HepG2 (cell line): ENCODE measurements around the gene CA10. TPM values are rescaled to one million over a fixed set of nuclear protein-coding genes. Genes with fewer than 3 reads are reported as not detected.

Experiments used
- ATAC-seq: fragments of 200-7000 bp; cut with Tn5 transposase; 3 replicates; pipeline ENCODE4 v1.9.1; 2020; ENCODE audit warnings: mild to moderate bottlenecking, moderate library complexity
- BruUV-seq: library from RNA; stranded (reverse); fragments of 400-500 nt; replicated peaks from 2 replicates; lab custom pipeline; 2021; lab: Mats Ljungman, UMichigan
- CTCF ChIA-PET: fragments of 300-600 bp; formaldehyde crosslinking; extraction: SDS; loops from one replicate; lab custom pipeline; 2021; ENCODE audit warnings: low total read pairs, inconsistent platforms, low intra/inter-chr PET ratio; lab: Yijun Ruan, JAX
- POLR2A ChIA-PET: fragments of 350-600 bp; sonication (Branson Sonifier 250); formaldehyde crosslinking; loops from one replicate; lab custom pipeline; 2020; ENCODE audit warnings: antibody characterized with exemption, inconsistent platforms; lab: Yijun Ruan, JAX
- DNase-seq: peaks from one replicate; pipeline ENCODE4 v3.0.0-alpha.2; 2015; ENCODE audit warnings: low spot score
- FAIRE-seq: peaks from 3 replicates; lab custom pipeline; 2011; peaks lifted over from hg19 to GRCh38; lab: Jason Lieb, UNC
- H2AFZ ChIP-seq: one replicate; pipeline ENCODE4 v1.6.1; 2011; ENCODE audit warnings: low read length, inconsistent platforms
- H3K27ac ChIP-seq: fragments of 300-600 bp; 3 replicates; pipeline ENCODE4 v1.8.0; 2011; ENCODE audit warnings: mixed run types, mild to moderate bottlenecking, mixed read lengths, low read length, inconsistent platforms; ENCODE audit not compliant: insufficient read depth; ENCODE audit errors: extremely low read length
- H3K27me3 ChIP-seq, 2 experiments: fragments of 200-600 bp in 1 of 2; 2 replicates in 1 of 2; 3 replicates in 1 of 2; pipeline versions ENCODE4 v1.6.0 to v1.8.0; 2011; ENCODE audit warnings: low read length in 2 of 2, mild to moderate bottlenecking in 2 of 2, moderate library complexity in 2 of 2, inconsistent platforms in 1 of 2; ENCODE audit not compliant: insufficient read depth in 2 of 2, control insufficient read depth in 1 of 2
- H3K36me3 ChIP-seq, 2 experiments: fragments of 200-600 bp in 1 of 2; replicated peaks in 1 of 2; 2 replicates in 1 of 2; 3 replicates in 1 of 2; pipeline versions ENCODE4 v1.5.1 to v1.8.0; 2011; ENCODE audit warnings: low read length in 2 of 2, inconsistent platforms in 1 of 2; ENCODE audit not compliant: insufficient read depth in 2 of 2, control insufficient read depth in 1 of 2
- H3K4me1 ChIP-seq: 2 replicates; pipeline ENCODE4 v1.5.1; 2012; ENCODE audit warnings: low read length, inconsistent platforms; ENCODE audit not compliant: insufficient read depth
- H3K4me2 ChIP-seq: 2 replicates; pipeline ENCODE4 v1.6.0; 2011; ENCODE audit warnings: low read depth, low read length, inconsistent platforms
- H3K4me3 ChIP-seq, 3 experiments: fragments of 200-600 bp in 1 of 3; sonication (generic), shearing (Covaris generic) in 1 of 3; replicated peaks in 1 of 3; 2 replicates each; pipeline ENCODE4 v1.5.1; 2011 to 2016; ENCODE audit warnings: low read length in 3 of 3, inconsistent platforms in 2 of 3, low read depth in 2 of 3, mild to moderate bottlenecking in 2 of 3, control low read depth in 1 of 3, mixed read lengths in 1 of 3; ENCODE audit not compliant: insufficient read depth in 1 of 3
- H3K79me2 ChIP-seq: one replicate; pipeline ENCODE4 v1.6.1; 2011; ENCODE audit warnings: low read length, inconsistent platforms; ENCODE audit not compliant: insufficient read depth
- H3K9ac ChIP-seq: 2 replicates; pipeline ENCODE4 v1.6.0; 2011; ENCODE audit warnings: mild to moderate bottlenecking, low read depth, low read length, inconsistent platforms; ENCODE audit not compliant: insufficient read depth
- H3K9me3 ChIP-seq: 2 replicates; pipeline ENCODE4 v1.5.1; 2012; ENCODE audit warnings: mild to moderate bottlenecking, low read length
- H4K20me1 ChIP-seq: 2 replicates; pipeline ENCODE4 v1.6.0; 2011; ENCODE audit warnings: inconsistent platforms, mild to moderate bottlenecking, low read length, moderate library complexity; ENCODE audit not compliant: insufficient read depth
- AKNA ChIP-seq: sonication (generic); formaldehyde crosslinking; IDR thresholded peaks from 2 replicates; pipeline ENCODE4 v1.4.0; 2020; ENCODE audit warnings: missing genetic modification reagents, borderline replicate concordance
- CBX5 ChIP-seq: sonication (generic); formaldehyde crosslinking; IDR thresholded peaks from 2 replicates; pipeline ENCODE4 v1.4.0; 2020; ENCODE audit warnings: missing genetic modification reagents, borderline replicate concordance
- EHMT2 ChIP-seq: fragments of 200-600 bp; sonication (generic); IDR thresholded peaks from 2 replicates; pipeline ENCODE4 v1.7.0; 2017; ENCODE audit warnings: antibody characterized with exemption, low read depth, low read length, borderline replicate concordance
- NFRKB ChIP-seq: fragments of 450-650 bp; IDR thresholded peaks from 2 replicates; pipeline ENCODE4 v1.6.1; 2017
- RBM39 ChIP-seq: fragments of 200-400 bp; formaldehyde crosslinking; IDR thresholded peaks from one replicate; pipeline ENCODE4 v1.6.1; 2018; ENCODE audit warnings: antibody characterized with exemption, mild to moderate bottlenecking, low read depth, low read length; ENCODE audit not compliant: poor library complexity, severe bottlenecking
- SYNCRIP ChIP-seq: fragments of 200-400 bp; formaldehyde crosslinking; IDR thresholded peaks from 2 replicates; pipeline ENCODE4 v1.6.1; 2018; ENCODE audit warnings: mild to moderate bottlenecking, low read depth, low read length; ENCODE audit not compliant: insufficient read depth
- TOE1 ChIP-seq: sonication (generic); formaldehyde crosslinking; IDR thresholded peaks from 2 replicates; pipeline ENCODE4 v1.4.0; 2020; ENCODE audit warnings: mild to moderate bottlenecking, missing genetic modification reagents
- ZFP36L1 ChIP-seq: sonication (generic); formaldehyde crosslinking; IDR thresholded peaks from 2 replicates; pipeline ENCODE4 v1.8.0; 2022; ENCODE audit warnings: mild to moderate bottlenecking, missing genetic modification reagents, moderate library complexity
- ZNF264 ChIP-seq: sonication (generic); formaldehyde crosslinking; IDR thresholded peaks from 2 replicates; pipeline ENCODE4 v1.4.0; 2020; ENCODE audit warnings: missing genetic modification reagents
- ZNF775 ChIP-seq: sonication (generic); formaldehyde crosslinking; IDR thresholded peaks from 2 replicates; pipeline ENCODE4 v1.4.0; 2020; ENCODE audit warnings: missing genetic modification reagents, mild to moderate bottlenecking, moderate library complexity, borderline replicate concordance
- ZNF781 ChIP-seq: sonication (generic); formaldehyde crosslinking; IDR thresholded peaks from 2 replicates; pipeline ENCODE4 v1.5.1; 2020; ENCODE audit warnings: borderline replicate concordance, mild to moderate bottlenecking, missing genetic modification reagents; ENCODE audit errors: not compliant biosample characterization
- ZXDC ChIP-seq: sonication (generic); formaldehyde crosslinking; IDR thresholded peaks from 2 replicates; pipeline ENCODE4 v1.5.0; 2020; ENCODE audit warnings: mild to moderate bottlenecking, missing genetic modification reagents
- WGBS: methylation state at CpG from one replicate; pipeline ENCODE4 v1.1.6; 2017; ENCODE audit warnings: low lambda C conversion rate; 5-methylcytosine and 5-hydroxymethylcytosine counted together
- in situ Hi-C: cut with HindIII; loops from 2 replicates; pipeline ENCODE4 v1.10.0; 2017; ENCODE audit warnings: low pct_unique_long_range_greater_than_20kb; ENCODE audit not compliant: extremely low pct_ligation_motif_present
- intact Hi-C: fragments of 100-400 bp; cut with micrococcal nuclease; formaldehyde crosslinking; loops from one replicate; pipeline ENCODE4 v1.10.0; 2022; ENCODE audit not compliant: unreplicated experiment
- polyA plus RNA-seq, 8 experiments: library from polyadenylated mRNA; depleted of rRNA in 3 of 8; stranded (reverse) in 7 of 8; unstranded in 1 of 8; fragments of >200 nt; fragmentation: Illumina TruSeq in 4 of 8; extraction: Trizol in 4 of 8; gene quantifications; 2 replicates each; pipeline versions ENCODE4 v1.2.1 to v1.2.3, GENCODE V29; 2011 to 2016; ENCODE audit warnings: low read depth in 4 of 8, missing spikeins in 1 of 8, mixed read lengths in 1 of 8; ENCODE audit not compliant: insufficient read depth in 1 of 8
- total RNA-seq, 5 experiments: library from RNA; depleted of rRNA; stranded (reverse); fragments of >200 nt; fragmentation: Illumina TruSeq; extraction: Trizol; gene quantifications; 2 replicates each; pipeline ENCODE4 v1.2.3, GENCODE V29; 2016; ENCODE audit warnings: low read depth in 1 of 5
- TF ChIP-seq, protein P1 (sequence below): sonication (generic); formaldehyde crosslinking; IDR thresholded peaks from 2 replicates; pipeline ENCODE4 v1.8.0; 2022; ENCODE audit warnings: missing genetic modification reagents, mild to moderate bottlenecking, borderline replicate concordance

CA10 gene
- total and polyA plus RNA-seq, 2 of the 13 experiments (the other 11 are each of a cell fraction or from before 2014, with no cell fraction given): not detected

DNA sequence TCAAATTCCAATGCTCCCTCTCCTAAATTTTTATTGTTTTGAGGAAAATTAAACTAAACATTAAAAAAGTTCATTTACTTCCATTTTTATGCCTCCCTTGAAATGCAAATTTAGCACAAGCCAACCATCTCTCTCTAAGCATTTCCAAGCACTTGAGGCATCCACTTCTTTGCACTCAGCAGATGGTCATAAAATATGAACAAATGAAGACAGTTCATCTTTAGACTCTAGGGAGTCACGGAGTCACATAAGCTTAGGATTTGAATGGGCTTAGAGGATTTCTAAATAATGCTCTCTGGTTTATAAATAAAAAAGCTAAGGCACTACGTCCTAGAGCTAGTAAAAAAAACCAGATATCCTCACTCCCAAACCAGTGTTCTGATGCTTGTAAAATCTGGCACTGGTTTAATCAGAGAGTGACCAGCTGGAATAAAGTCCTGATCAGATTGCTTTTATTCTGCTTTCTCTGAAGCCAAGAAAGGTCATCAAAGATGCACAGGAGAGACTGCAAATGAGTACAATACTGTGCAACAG, 204.2 kb downstream of the CA10 start (continued):
- no peak for TF ChIP-seq ZNF775

GRCh38 chr17:51951741-51952140, 206.8 kb downstream of the CA10 start:
- H3K9ac ChIP-seq: no peak overlapping the region
- H4K20me1 ChIP-seq: no peaks in the 10 kb centered on the region
- H3K4me1 ChIP-seq: no peaks in the 10 kb centered on the region
- no peaks in the 10 kb centered on the region for H3K36me3 ChIP-seq
- H3K9me3 ChIP-seq: no peaks in the 10 kb centered on the region; the same call in 1 of the 2 replicates
- intact Hi-C loops: no loop called here
- in situ Hi-C loops: no loop called here
- H3K4me3 ChIP-seq: no peak overlapping the region
- BruUV-seq: no TSS peak
- no peaks in the 10 kb centered on the region for H3K79me2 ChIP-seq
- ChIA-PET POLR2A (no interaction called here), CTCF (no interaction called here)
- H3K4me2 ChIP-seq: no peak overlapping the region
- no peak for FAIRE-seq
- WGBS: 0% methylated on average over 2 of the region's 2 CpGs
- no peak overlapping the region for H3K27ac ChIP-seq
- no peak for DNase-seq
- no peak for ATAC-seq
- no peak overlapping the region for H2AFZ ChIP-seq
- no peaks in the 10 kb centered on the region for H3K27me3 ChIP-seq
- TF ChIP-seq ZNF264 (CRISPR knock-in tag): no peak
- no peak for TF ChIP-seq ZNF781 (CRISPR knock-in tag)
- no peak for TF ChIP-seq NFRKB
- TF ChIP-seq ZXDC (CRISPR knock-in tag): no peak
- TF ChIP-seq, protein P1, sequence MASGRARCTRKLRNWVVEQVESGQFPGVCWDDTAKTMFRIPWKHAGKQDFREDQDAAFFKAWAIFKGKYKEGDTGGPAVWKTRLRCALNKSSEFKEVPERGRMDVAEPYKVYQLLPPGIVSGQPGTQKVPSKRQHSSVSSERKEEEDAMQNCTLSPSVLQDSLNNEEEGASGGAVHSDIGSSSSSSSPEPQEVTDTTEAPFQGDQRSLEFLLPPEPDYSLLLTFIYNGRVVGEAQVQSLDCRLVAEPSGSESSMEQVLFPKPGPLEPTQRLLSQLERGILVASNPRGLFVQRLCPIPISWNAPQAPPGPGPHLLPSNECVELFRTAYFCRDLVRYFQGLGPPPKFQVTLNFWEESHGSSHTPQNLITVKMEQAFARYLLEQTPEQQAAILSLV (CRISPR knock-in tag): no peak
- TF ChIP-seq RBM39: no peak
- no peak for TF ChIP-seq ZFP36L1
- TF ChIP-seq CBX5 (CRISPR knock-in tag): no peak
- no peak for TF ChIP-seq SYNCRIP
- no peak for TF ChIP-seq TOE1
- no peak for TF ChIP-seq EHMT2
- no peak for TF ChIP-seq AKNA (CRISPR knock-in tag)
